ENCODE measurements around the gene CORT. TPM values are rescaled to one million over a fixed set of nuclear protein-coding genes. Genes with fewer than 3 reads are reported as not detected.

CORT gene
- polyA plus RNA-seq, 3 donors: 0.14 to 0.34 TPM; not detected in 1

DNA sequence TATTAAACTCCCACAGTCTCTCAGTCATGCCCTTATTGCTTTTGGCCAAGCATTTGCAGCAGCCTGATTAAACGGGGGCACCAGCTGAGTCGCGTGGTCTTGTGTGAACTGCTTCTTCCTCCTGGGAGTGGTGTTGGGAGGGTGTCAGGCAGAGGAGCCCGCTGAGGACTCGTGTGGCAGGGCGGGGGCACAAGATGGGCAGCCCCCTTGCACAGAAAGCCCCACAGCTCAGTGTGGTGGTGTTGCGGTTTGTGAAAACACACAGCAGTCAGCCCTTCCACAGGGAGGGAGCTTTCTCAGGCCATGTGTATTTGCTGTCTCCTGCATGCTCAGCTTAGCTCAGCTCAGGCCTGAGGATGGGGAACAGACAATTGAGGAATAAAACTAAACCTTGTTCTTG lies 47.3 kb downstream of the CORT start:
- WGBS, 3 donors: 88 to 97% (median 90%) methylated on average over 7 of the region's 7 CpGs
- no peak overlapping the region for H3K27ac ChIP-seq (ENCODE audit: low read depth, low read length)

DNA sequence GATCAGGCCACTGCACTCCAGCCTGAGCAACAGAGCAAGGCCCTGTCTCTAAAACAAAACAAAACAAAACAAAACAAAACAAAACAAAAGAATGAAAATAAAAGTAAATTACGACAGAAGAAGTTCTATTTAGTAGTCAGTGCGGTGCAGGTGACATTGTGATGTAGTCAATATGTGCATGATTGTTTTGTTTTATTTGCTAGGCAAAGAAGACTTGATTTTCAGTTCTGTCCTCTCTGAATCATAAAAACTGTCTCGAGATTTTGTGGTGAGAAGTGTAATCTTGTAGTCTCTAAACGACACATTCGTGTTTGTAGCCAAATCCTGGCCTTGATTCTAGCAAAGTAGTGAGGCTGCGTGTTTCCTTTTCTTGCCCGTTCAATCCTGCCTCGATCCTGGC lies 48.4 kb downstream of the CORT start:
- no peak overlapping the region for H3K27ac ChIP-seq (ENCODE audit: low read depth, low read length)
- WGBS, 3 donors: 79 to 90% (median 79%) methylated on average over 8 of the region's 8 CpGs

Other genes with a start within 250 kb of the CORT start
- gene KIF1B, start 239.5 kb upstream of the CORT start, polyA plus RNA-seq: 10 to 100 TPM in 1 of 3 donors, 1 to 10 TPM in 2; 9.1 to 10.5 (median 9.2) TPM
- gene PGD, start 51.0 kb upstream of the CORT start, polyA plus RNA-seq: 100 to 1,000 TPM in 2 of 3 donors, 10 to 100 TPM in 1; 54.1 to 306 (median 120) TPM
- gene CENPS, start 19.6 kb upstream of the CORT start, polyA plus RNA-seq: 10 to 100 TPM in 1 of 3 donors, 1 to 10 TPM in 2; 7.6 to 14.1 (median 9.7) TPM
- 10 to 100 TPM; 10.8 to 17.4 (median 16.0) TPM for gene DFFA, start 22.5 kb downstream of the CORT start, polyA plus RNA-seq
- 10 to 100 TPM in 2 of 3 donors, 1 to 10 TPM in 1; 9.2 to 26.6 (median 10.8) TPM for gene PEX14, start 24.9 kb downstream of the CORT start, polyA plus RNA-seq

Data from adipose tissue (tissue), 3 donors.